HEK293 (cell line): Measurements from ENCODE around the gene POU4F3.

Source experiments
- CTCF ChIA-PET: fragments of 350-600 bp; formaldehyde crosslinking; extraction: SDS; loops from one replicate; lab custom pipeline; 2021; ENCODE audit warnings: antibody characterized with exemption; lab: Yijun Ruan, JAX
- POLR2A ChIA-PET: fragments of 300-600 bp; formaldehyde crosslinking; extraction: SDS; loops from one replicate; lab custom pipeline; 2020; ENCODE audit warnings: antibody characterized with exemption, inconsistent platforms; lab: Yijun Ruan, JAX
- H3K27ac ChIP-seq: fragments of 200-500 bp; sonication (Bioruptor generic); 2 replicates; pipeline ENCODE4 v1.5.1; 2014; ENCODE audit warnings: low read depth, low read length, control low read depth, inconsistent platforms; ENCODE audit errors: extremely low read depth
- H3K36me3 ChIP-seq, 2 experiments: fragments of 200-500 bp in 1 of 2; sonication (Bioruptor generic) in 1 of 2; 1 replicate in 1 of 2; 2 replicates in 1 of 2; pipeline ENCODE4 v1.5.1; 2014 to 2017; ENCODE audit warnings: inconsistent platforms in 2 of 2, low read length in 2 of 2; ENCODE audit not compliant: control insufficient read depth in 2 of 2, insufficient read depth in 1 of 2
- H3K4me1 ChIP-seq: fragments of 200-500 bp; sonication (Bioruptor generic); 2 replicates; pipeline ENCODE4 v1.5.1; 2014; ENCODE audit warnings: mild to moderate bottlenecking, low read length, inconsistent platforms; ENCODE audit not compliant: control insufficient read depth, insufficient read depth
- H3K4me3 ChIP-seq: 2 replicates; pipeline ENCODE4 v1.5.1; 2011; ENCODE audit warnings: low read depth, mild to moderate bottlenecking, control low read depth, low read length, moderate library complexity
- H3K9me3 ChIP-seq: fragments of 200-500 bp; sonication (Bioruptor generic); 2 replicates; pipeline ENCODE4 v1.5.1; 2014; ENCODE audit warnings: low read depth, low read length, inconsistent platforms; ENCODE audit not compliant: control insufficient read depth, insufficient read depth
- KLF10 ChIP-seq: fragments of 450-650 bp; IDR thresholded peaks from 2 replicates; pipeline ENCODE4 v1.5.1; 2018; ENCODE audit warnings: missing biosample characterization, mild to moderate bottlenecking, missing genetic modification characterization
- MYNN ChIP-seq: fragments of 450-650 bp; formaldehyde crosslinking; IDR thresholded peaks from 2 replicates; pipeline ENCODE4 v1.5.1; 2016; ENCODE audit warnings: missing biosample characterization, missing genetic modification characterization, borderline replicate concordance
- ZBTB26 ChIP-seq: fragments of 450-650 bp; formaldehyde crosslinking; optimal IDR thresholded peaks from 2 replicates; pipeline ENCODE3; 2016; ENCODE audit warnings: missing biosample characterization, mild to moderate bottlenecking, missing genetic modification characterization
- ZBTB49 ChIP-seq: fragments of 450-650 bp; formaldehyde crosslinking; IDR thresholded peaks from 2 replicates; pipeline ENCODE4 v1.5.1; 2016; ENCODE audit warnings: missing biosample characterization, missing genetic modification characterization, low read depth
- ZNF16 ChIP-seq: fragments of 450-650 bp; formaldehyde crosslinking; IDR thresholded peaks from 2 replicates; pipeline ENCODE4 v1.5.1; 2016; ENCODE audit warnings: low read depth, missing biosample characterization, missing genetic modification characterization

POU4F3 gene

GRCh38 chr5:146390469-146390868, 51.8 kb downstream of the POU4F3 start:
- no peaks in the 10 kb centered on the region for H3K9me3 ChIP-seq
- ChIA-PET POLR2A (no interaction called here), CTCF (interaction anchor here (0.6 to 1.3 kb wide), 4 partner anchors 15 to 123 kb away, joined by 3 to 4 read pairs (median 3); no protein-coding TSS in a partner anchor)
- TF ChIP-seq ZBTB26 (tag by site-specific recombination) (no peak), ZNF16 (tag by site-specific recombination) (no peak), ZBTB49 (tag by site-specific recombination) (no peak), KLF10 (tag by site-specific recombination) (no peak), MYNN (tag by site-specific recombination) (no peak)
- H3K4me1 ChIP-seq = no peaks in the 10 kb centered on the region
- no peak overlapping the region for H3K4me3 ChIP-seq
- H3K27ac ChIP-seq = no peak overlapping the region
- no peaks in the 10 kb centered on the region for H3K36me3 ChIP-seq
